NT2/D1 (cell line): Measurements from ENCODE around the gene SKOR2.
"Not testable (repeated sequence)": the region's sequence is repeated elsewhere in the genome, so short reads cannot be mapped to it uniquely, and the experiment has no call there.

Experiments
- SUZ12 ChIP-seq: IDR thresholded peaks from 2 replicates; pipeline ENCODE4 v1.6.1; 2011; ENCODE audit not compliant: insufficient read length, insufficient read depth; ENCODE audit errors: extremely low read depth
- YY1 ChIP-seq: IDR thresholded peaks from 2 replicates; pipeline ENCODE4 v1.6.1; 2011; ENCODE audit not compliant: insufficient read length, insufficient read depth
- ZNF274 ChIP-seq: IDR thresholded peaks from 2 replicates; pipeline ENCODE4 v1.6.1; 2011; ENCODE audit warnings: mild to moderate bottlenecking, low read depth, low read length

GRCh38 chr18:47182156-47182555 is 69.3 kb downstream of the SKOR2 start:
- not testable (repeated sequence) for TF ChIP-seq ZNF274, YY1, SUZ12
